ENCODE measurements around the gene ANKMY2.

The ANKMY2 gene

GRCh38 chr7:16594061-16594460 is 51.5 kb downstream of the ANKMY2 start:
- TF ChIP-seq NFRKB (IDR thresholded peaks at IDR 0.05) = no peak
- TF ChIP-seq TARDBP (IDR thresholded peaks at IDR 0.05) = no peak
- no peak for TF ChIP-seq ZNF384 (IDR thresholded peaks at IDR 0.05)
- TF ChIP-seq LEF1 (IDR thresholded peaks at IDR 0.05; ENCODE audit: borderline replicate concordance) = no peak
- TF ChIP-seq SUZ12 (IDR thresholded peaks at IDR 0.05) = no peak
- no peak for TF ChIP-seq FOXA1 (IDR thresholded peaks at IDR 0.05)
- no peak for TF ChIP-seq HDGF (IDR thresholded peaks at IDR 0.05; ENCODE audit: borderline replicate concordance)
- TF ChIP-seq FOXK2 (IDR thresholded peaks at IDR 0.05) = no peak
- TF ChIP-seq CTBP1 (IDR thresholded peaks at IDR 0.05; ENCODE audit: borderline replicate concordance) = no peak
- TF ChIP-seq FOXM1 (IDR thresholded peaks at IDR 0.05; ENCODE audit: borderline replicate concordance) = no peak
- no peak for TF ChIP-seq L3MBTL2 (conservative IDR thresholded peaks at IDR 0.05)
- no peak for TF ChIP-seq ELF4 (IDR thresholded peaks at IDR 0.05)
- no peak for TF ChIP-seq ARNT (IDR thresholded peaks at IDR 0.05)
- no peak for TF ChIP-seq PKNOX1 (IDR thresholded peaks at IDR 0.05)
- no peak for TF ChIP-seq SP1 (IDR thresholded peaks at IDR 0.05)
- no peak for TF ChIP-seq BHLHE40 (IDR thresholded peaks at IDR 0.05; ENCODE audit: borderline replicate concordance)
- CTCF ChIA-PET = interaction anchor here (1.9 kb wide), 1 partner anchor 29 kb away, joined by 5 read pairs; no protein-coding TSS in a partner anchor
- POLR2A ChIA-PET = no interaction called here
- DNase-seq (ENCODE audit: extremely low spot score) = no peak

GRCh38 chr7:16592395-16592794 is 53.2 kb downstream of the ANKMY2 start:
- POLR2A ChIA-PET = no interaction called here
- no peak for TF ChIP-seq PKNOX1 (IDR thresholded peaks at IDR 0.05)
- no peak for TF ChIP-seq HDGF (IDR thresholded peaks at IDR 0.05; ENCODE audit: borderline replicate concordance)
- no peak for TF ChIP-seq FOXM1 (IDR thresholded peaks at IDR 0.05; ENCODE audit: borderline replicate concordance)
- TF ChIP-seq FOXK2 (IDR thresholded peaks at IDR 0.05) = no peak
- no peak for TF ChIP-seq CTBP1 (IDR thresholded peaks at IDR 0.05; ENCODE audit: borderline replicate concordance)
- no peak for TF ChIP-seq NFRKB (IDR thresholded peaks at IDR 0.05)
- TF ChIP-seq L3MBTL2 (conservative IDR thresholded peaks at IDR 0.05) = no peak
- TF ChIP-seq BHLHE40 (IDR thresholded peaks at IDR 0.05; ENCODE audit: borderline replicate concordance) = no peak
- no peak for TF ChIP-seq ARNT (IDR thresholded peaks at IDR 0.05)
- no peak for TF ChIP-seq ELF4 (IDR thresholded peaks at IDR 0.05)
- TF ChIP-seq SUZ12 (IDR thresholded peaks at IDR 0.05) = no peak
- TF ChIP-seq LEF1 (IDR thresholded peaks at IDR 0.05; ENCODE audit: borderline replicate concordance) = no peak
- TF ChIP-seq FOXA1 (IDR thresholded peaks at IDR 0.05) = no peak
- no peak for TF ChIP-seq SP1 (IDR thresholded peaks at IDR 0.05)
- TF ChIP-seq TARDBP (IDR thresholded peaks at IDR 0.05) = no peak
- TF ChIP-seq ZNF384 (IDR thresholded peaks at IDR 0.05) = no peak
- DNase-seq (ENCODE audit: extremely low spot score) = no peak
- CTCF ChIA-PET = no interaction called here

- CTCF ChIA-PET = no interaction called here
- DNase-seq (ENCODE audit: extremely low spot score) = no peak
- POLR2A ChIA-PET = no interaction called here
- TF ChIP-seq SP1 (IDR thresholded peaks at IDR 0.05) = no peak
- no peak for TF ChIP-seq FOXK2 (IDR thresholded peaks at IDR 0.05)
- TF ChIP-seq L3MBTL2 (conservative IDR thresholded peaks at IDR 0.05) = no peak
- TF ChIP-seq SUZ12 (IDR thresholded peaks at IDR 0.05) = no peak
- TF ChIP-seq PKNOX1 (IDR thresholded peaks at IDR 0.05) = no peak
- no peak for TF ChIP-seq TARDBP (IDR thresholded peaks at IDR 0.05)
- TF ChIP-seq ZNF384 (IDR thresholded peaks at IDR 0.05) = no peak
- no peak for TF ChIP-seq HDGF (IDR thresholded peaks at IDR 0.05; ENCODE audit: borderline replicate concordance)
- TF ChIP-seq FOXA1 (IDR thresholded peaks at IDR 0.05) = no peak
- no peak for TF ChIP-seq BHLHE40 (IDR thresholded peaks at IDR 0.05; ENCODE audit: borderline replicate concordance)
- no peak for TF ChIP-seq ELF4 (IDR thresholded peaks at IDR 0.05)
- no peak for TF ChIP-seq CTBP1 (IDR thresholded peaks at IDR 0.05; ENCODE audit: borderline replicate concordance)
Measured at GRCh38 chr7:16590424-16590823, 55.1 kb downstream of the ANKMY2 start.

- ChIA-PET CTCF (interaction anchor here (1.0 kb wide), 1 partner anchor 212 kb away, joined by 3 read pairs; no protein-coding TSS in a partner anchor), POLR2A (interaction anchor here (0.7 kb wide), 1 partner anchor 9 kb away, joined by 4 read pairs; no protein-coding TSS in a partner anchor)
- DNase-seq (ENCODE audit: extremely low spot score) = no peak
- TF ChIP-seq BHLHE40 (IDR thresholded peaks at IDR 0.05; ENCODE audit: borderline replicate concordance) = no peak
- no peak for TF ChIP-seq TARDBP (IDR thresholded peaks at IDR 0.05)
- no peak for TF ChIP-seq LEF1 (IDR thresholded peaks at IDR 0.05; ENCODE audit: borderline replicate concordance)
- TF ChIP-seq ELF4 (IDR thresholded peaks at IDR 0.05) = no peak
- no peak for TF ChIP-seq L3MBTL2 (conservative IDR thresholded peaks at IDR 0.05)
- no peak for TF ChIP-seq ARNT (IDR thresholded peaks at IDR 0.05)
- no peak for TF ChIP-seq SP1 (IDR thresholded peaks at IDR 0.05)
Measured at GRCh38 chr7:16589881-16590280, 55.7 kb downstream of the ANKMY2 start.

- POLR2A ChIA-PET = no interaction called here
- DNase-seq (ENCODE audit: extremely low spot score) = no peak
- CTCF ChIA-PET = interaction anchor here (0.5 to 0.9 kb wide), 3 partner anchors 39 to 808 kb away, joined by 3 to 7 read pairs (median 3); no protein-coding TSS in a partner anchor
- TF ChIP-seq L3MBTL2 (conservative IDR thresholded peaks at IDR 0.05) (no peak), SUZ12 (IDR thresholded peaks at IDR 0.05) (no peak), NFRKB (IDR thresholded peaks at IDR 0.05) (no peak), PKNOX1 (IDR thresholded peaks at IDR 0.05) (no peak), FOXK2 (IDR thresholded peaks at IDR 0.05) (no peak), CTBP1 (IDR thresholded peaks at IDR 0.05; ENCODE audit: borderline replicate concordance) (no peak), ZNF384 (IDR thresholded peaks at IDR 0.05) (no peak), ELF4 (IDR thresholded peaks at IDR 0.05) (no peak), BHLHE40 (IDR thresholded peaks at IDR 0.05; ENCODE audit: borderline replicate concordance) (no peak), ARNT (IDR thresholded peaks at IDR 0.05) (no peak), FOXA1 (IDR thresholded peaks at IDR 0.05) (no peak), TARDBP (IDR thresholded peaks at IDR 0.05) (no peak), HDGF (IDR thresholded peaks at IDR 0.05; ENCODE audit: borderline replicate concordance) (no peak), LEF1 (IDR thresholded peaks at IDR 0.05; ENCODE audit: borderline replicate concordance) (no peak), FOXM1 (IDR thresholded peaks at IDR 0.05; ENCODE audit: borderline replicate concordance) (no peak), SP1 (IDR thresholded peaks at IDR 0.05) (no peak)
Measured at GRCh38 chr7:16587790-16588189, 57.8 kb downstream of the ANKMY2 start.

Measured in HEK293T (cell line).